ENCODE measurements around the gene SH3PXD2A. TPM values are rescaled to one million over a fixed set of nuclear protein-coding genes. Genes with fewer than 3 reads are reported as not detected.

Gene SH3PXD2A
- total and polyA plus RNA-seq, 2 of the 4 experiments (the other 2 are of a cell fraction): 6.3 to 23.0 TPM

DNA sequence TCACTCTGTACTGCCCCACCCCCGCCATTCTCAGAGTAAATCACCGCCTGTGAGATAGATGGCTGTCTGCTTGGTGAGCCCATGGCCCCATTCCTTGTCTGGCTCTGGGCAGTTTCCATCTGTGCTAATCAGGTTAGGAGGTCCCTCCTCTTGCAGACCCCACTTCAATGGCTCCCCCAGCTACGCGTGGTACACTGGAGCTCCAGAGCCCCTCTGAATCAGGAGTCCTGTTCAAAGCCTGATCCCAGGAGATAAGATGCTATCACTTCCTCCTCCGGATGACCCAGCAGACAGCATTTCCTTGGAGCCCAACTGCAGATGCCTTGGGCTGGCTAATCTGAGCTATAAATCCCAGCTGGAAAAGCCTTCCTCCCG is 122.3 kb downstream of the SH3PXD2A start:
- POLR2A ChIA-PET (ENCODE audit: unreplicated experiment): no interaction called here
- Histone ChIP-seq H3K56ac (ENCODE audit: extremely low read depth, insufficient read depth, low read length) (no peak overlapping the region), H2BK5ac (ENCODE audit: low read depth, low read length, poor library complexity, severe bottlenecking) (no peak overlapping the region), H2AFZ (replicated peaks; ENCODE audit: low read length, poor library complexity) (no peak overlapping the region), H3K18ac (ENCODE audit: low read depth, low read length) (no peak overlapping the region), H4K8ac (ENCODE audit: low read depth in 2 of 2, low read length in 2 of 2) (no peak overlapping the region), H2BK15ac (ENCODE audit: low read depth, low read length) (no peak overlapping the region), H3K79me1 (ENCODE audit: low read depth in 1 of 2, low read length in 2 of 2) (peaks cover 0 to 10% of the 10 kb centered on the region in 2 experiments; a peak in 2 of 4 replicates), H3K4ac (ENCODE audit: low read depth, low read length) (no peak overlapping the region), H4K20me1 (ENCODE audit: insufficient read depth, low read length) (no peaks in the 10 kb centered on the region), H3K14ac (replicated peaks; ENCODE audit: low read depth, low read length) (no peak overlapping the region), H3K4me3 (ENCODE audit: insufficient read depth, low read depth, low read length) (no peak overlapping the region), H4K5ac (ENCODE audit: low read depth, low read length) (no peak overlapping the region), H3K23ac (ENCODE audit: low read depth, low read length) (no peak overlapping the region), H3K36me3 (ENCODE audit: control insufficient read depth, insufficient read depth, low read length) (peaks cover 1% of the 10 kb centered on the region; the same call in 1 of the 2 replicates), H3K9ac (ENCODE audit: low read depth, low read length) (no peak overlapping the region), H4K91ac (ENCODE audit: insufficient read depth, low read depth, low read length) (no peak overlapping the region), H3K4me2 (ENCODE audit: low read depth, low read length) (no peak overlapping the region), H2BK120ac (ENCODE audit: low read depth, low read length) (no peak overlapping the region), H2BK20ac (ENCODE audit: low read depth, low read length) (no peak overlapping the region), H3K27ac (ENCODE audit: insufficient read depth, low read length) (no peak overlapping the region), H2AK5ac (ENCODE audit: low read depth, low read length) (no peak overlapping the region), H2AK9ac (replicated peaks; ENCODE audit: low read depth, low read length, poor library complexity) (no peak overlapping the region), H3K27me3 (ENCODE audit: control insufficient read depth, insufficient read depth, low read length) (no peaks in the 10 kb centered on the region), H3K9me1 (ENCODE audit: insufficient read depth, low read length) (peaks cover 11% of the 10 kb centered on the region), H3K4me1 (ENCODE audit: control insufficient read depth, insufficient read depth, low read length) (peaks cover 7% of the 10 kb centered on the region), H3K9me3 (ENCODE audit: control insufficient read depth, insufficient read depth, low read length) (no peaks in the 10 kb centered on the region)
- ATAC-seq (ENCODE audit: low read depth) (no peak), DNase-seq (no peak)
- in situ Hi-C loops (cut with MboI; ENCODE audit: low sequenced_read_pairs): no loop called here
- CTCF ChIA-PET: no interaction called here
- WGBS, 2 experiments (ENCODE audit: extremely low coverage in 2 of 2, insufficient read length in 1 of 2): no CpG with 5 or more reads among the region's 6 CpGs
- no peak for TF ChIP-seq MXI1 (IDR thresholded peaks at IDR 0.05; ENCODE audit: borderline replicate concordance, low read depth, low read length)
- no peak for TF ChIP-seq POLR2A (IDR thresholded peaks at IDR 0.05; ENCODE audit: low read depth, low read length)
- no peak for TF ChIP-seq CEBPB (IDR thresholded peaks at IDR 0.05; ENCODE audit: low read depth, low read length)
- no peak for TF ChIP-seq SMC3 (IDR thresholded peaks at IDR 0.05; ENCODE audit: low read depth, low read length)
- no peak for TF ChIP-seq MAZ (IDR thresholded peaks at IDR 0.05; ENCODE audit: borderline replicate concordance, low read depth, low read length)
- no peak for TF ChIP-seq RCOR1 (IDR thresholded peaks at IDR 0.05; ENCODE audit: insufficient replicate concordance, low read length)
- TF ChIP-seq RAD21 (IDR thresholded peaks at IDR 0.05; ENCODE audit: low read length): no peak
- TF ChIP-seq, protein P1, sequence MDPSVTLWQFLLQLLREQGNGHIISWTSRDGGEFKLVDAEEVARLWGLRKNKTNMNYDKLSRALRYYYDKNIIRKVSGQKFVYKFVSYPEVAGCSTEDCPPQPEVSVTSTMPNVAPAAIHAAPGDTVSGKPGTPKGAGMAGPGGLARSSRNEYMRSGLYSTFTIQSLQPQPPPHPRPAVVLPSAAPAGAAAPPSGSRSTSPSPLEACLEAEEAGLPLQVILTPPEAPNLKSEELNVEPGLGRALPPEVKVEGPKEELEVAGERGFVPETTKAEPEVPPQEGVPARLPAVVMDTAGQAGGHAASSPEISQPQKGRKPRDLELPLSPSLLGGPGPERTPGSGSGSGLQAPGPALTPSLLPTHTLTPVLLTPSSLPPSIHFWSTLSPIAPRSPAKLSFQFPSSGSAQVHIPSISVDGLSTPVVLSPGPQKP (IDR thresholded peaks at IDR 0.05; ENCODE audit: borderline replicate concordance, low read depth, low read length): no peak
- TF ChIP-seq FOS (IDR thresholded peaks at IDR 0.05; ENCODE audit: low read depth, low read length): no peak
- TF ChIP-seq BHLHE40 (IDR thresholded peaks at IDR 0.05; ENCODE audit: low read depth, low read length): no peak
- TF ChIP-seq, protein P2, sequence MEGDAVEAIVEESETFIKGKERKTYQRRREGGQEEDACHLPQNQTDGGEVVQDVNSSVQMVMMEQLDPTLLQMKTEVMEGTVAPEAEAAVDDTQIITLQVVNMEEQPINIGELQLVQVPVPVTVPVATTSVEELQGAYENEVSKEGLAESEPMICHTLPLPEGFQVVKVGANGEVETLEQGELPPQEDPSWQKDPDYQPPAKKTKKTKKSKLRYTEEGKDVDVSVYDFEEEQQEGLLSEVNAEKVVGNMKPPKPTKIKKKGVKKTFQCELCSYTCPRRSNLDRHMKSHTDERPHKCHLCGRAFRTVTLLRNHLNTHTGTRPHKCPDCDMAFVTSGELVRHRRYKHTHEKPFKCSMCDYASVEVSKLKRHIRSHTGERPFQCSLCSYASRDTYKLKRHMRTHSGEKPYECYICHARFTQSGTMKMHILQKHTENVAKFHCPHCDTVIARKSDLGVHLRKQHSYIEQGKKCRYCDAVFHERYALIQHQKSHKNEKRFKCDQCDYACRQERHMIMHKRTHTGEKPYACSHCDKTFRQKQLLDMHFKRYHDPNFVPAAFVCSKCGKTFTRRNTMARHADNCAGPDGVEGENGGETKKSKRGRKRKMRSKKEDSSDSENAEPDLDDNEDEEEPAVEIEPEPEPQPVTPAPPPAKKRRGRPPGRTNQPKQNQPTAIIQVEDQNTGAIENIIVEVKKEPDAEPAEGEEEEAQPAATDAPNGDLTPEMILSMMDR (conservative IDR thresholded peaks at IDR 0.05; ENCODE audit: low read depth, low read length): no peak
- TF ChIP-seq CHD1 (IDR thresholded peaks at IDR 0.05; ENCODE audit: low read depth, low read length): no peak
- TF ChIP-seq MAFK (IDR thresholded peaks at IDR 0.05; ENCODE audit: low read depth, low read length): no peak
- TF ChIP-seq, protein P3, sequence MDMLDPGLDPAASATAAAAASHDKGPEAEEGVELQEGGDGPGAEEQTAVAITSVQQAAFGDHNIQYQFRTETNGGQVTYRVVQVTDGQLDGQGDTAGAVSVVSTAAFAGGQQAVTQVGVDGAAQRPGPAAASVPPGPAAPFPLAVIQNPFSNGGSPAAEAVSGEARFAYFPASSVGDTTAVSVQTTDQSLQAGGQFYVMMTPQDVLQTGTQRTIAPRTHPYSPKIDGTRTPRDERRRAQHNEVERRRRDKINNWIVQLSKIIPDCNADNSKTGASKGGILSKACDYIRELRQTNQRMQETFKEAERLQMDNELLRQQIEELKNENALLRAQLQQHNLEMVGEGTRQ (IDR thresholded peaks at IDR 0.05; ENCODE audit: low read depth, low read length): no peak
- TF ChIP-seq RFX5 (IDR thresholded peaks at IDR 0.05; ENCODE audit: low read depth, low read length): no peak
- no peak for TF ChIP-seq NFE2L2 (IDR thresholded peaks at IDR 0.05; ENCODE audit: low read depth, low read length)
- intact Hi-C loops (cut with micrococcal nuclease): no loop called here
- BruUV-seq (replicated peaks): no TSS peak
- dilution Hi-C loops (cut with HindIII; ENCODE audit: low sequenced_read_pairs, unreplicated experiment): no loop called here
